Measurements from ENCODE around the gene DNASE2.

The DNASE2 gene

GRCh38 chr19:12885749-12886650, 4.8 kb upstream of the DNASE2 start:
- DNase-seq = no peak

DNA sequence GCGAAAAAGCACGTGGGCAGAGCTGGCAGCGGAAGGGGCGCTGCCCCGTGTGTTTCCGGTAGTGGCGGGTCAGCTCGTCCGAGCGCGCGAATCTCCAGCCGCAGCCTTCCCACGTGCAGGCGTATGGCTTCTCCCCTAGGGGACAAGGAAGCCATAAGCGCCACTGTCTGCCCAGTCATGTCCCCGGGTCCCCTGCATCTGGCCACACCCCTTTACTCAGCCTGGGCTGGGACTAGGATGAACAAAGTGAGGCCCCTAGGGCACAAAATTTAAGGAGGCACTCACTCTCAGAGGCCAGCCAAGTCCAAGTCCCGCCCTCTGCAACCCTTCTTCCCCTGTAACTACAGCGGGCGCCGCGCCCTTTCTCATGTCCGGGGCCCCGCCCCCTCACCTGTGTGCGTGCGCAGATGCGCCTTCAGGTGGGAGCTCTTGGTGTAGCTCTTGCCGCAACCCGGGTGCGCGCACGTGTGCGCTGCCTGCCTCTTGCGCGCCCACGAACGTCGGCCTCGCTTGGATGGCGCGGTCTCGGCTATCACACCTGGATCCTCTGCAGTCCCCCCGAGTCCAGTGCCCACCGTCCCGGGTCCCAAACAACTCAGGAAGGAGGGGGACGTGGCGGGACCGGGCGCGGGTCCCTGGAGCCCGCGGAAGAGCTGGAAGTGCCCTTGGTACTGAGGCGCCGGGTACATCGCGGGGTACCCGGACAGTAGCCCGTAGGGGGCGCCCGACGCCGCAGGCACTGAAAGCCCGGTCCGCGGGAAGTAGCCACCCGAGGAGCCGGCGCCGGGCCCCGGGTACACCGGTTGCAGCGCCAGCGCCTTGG, 3.9 kb upstream of the DNASE2 start:
- peak; percentile 59 for DNase-seq

- DNase-seq = no peak
Observed at GRCh38 chr19:12884627-12884925, 3.3 kb upstream of the DNASE2 start.

DNA sequence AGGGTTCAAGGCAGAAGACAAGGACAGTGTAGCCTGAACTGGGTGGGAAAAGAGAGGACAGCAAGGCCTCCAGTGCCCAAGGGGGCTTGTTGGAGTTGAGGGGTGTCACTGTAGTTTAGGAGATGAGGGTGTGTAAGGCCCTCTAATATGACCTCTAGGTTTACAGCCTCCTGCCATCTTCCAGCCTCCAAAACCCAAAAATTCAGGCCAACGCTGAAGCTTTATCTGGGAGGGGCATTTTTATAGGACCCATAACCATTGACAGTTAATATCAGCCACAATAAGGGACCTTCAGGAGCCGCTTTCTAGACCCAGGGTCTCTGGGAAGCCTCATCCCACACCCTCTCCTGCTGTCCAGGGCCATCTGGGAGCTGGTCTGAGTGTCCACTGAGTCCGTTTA, 3.0 kb upstream of the DNASE2 start:
- DNase-seq = no peak

- DNase-seq = no peak
Observed at GRCh38 chr19:12882589-12882988, 1.3 kb upstream of the DNASE2 start.

- no peak for DNase-seq
Observed at GRCh38 chr19:12880551-12881171, 588 bp downstream of the DNASE2 start.

- no peak for DNase-seq
Observed at GRCh38 chr19:12875086-12875485, 6.2 kb downstream of the DNASE2 start.

GRCh38 chr19:12873891-12874745, 7.1 kb downstream of the DNASE2 start:
- no peak for DNase-seq

DNA sequence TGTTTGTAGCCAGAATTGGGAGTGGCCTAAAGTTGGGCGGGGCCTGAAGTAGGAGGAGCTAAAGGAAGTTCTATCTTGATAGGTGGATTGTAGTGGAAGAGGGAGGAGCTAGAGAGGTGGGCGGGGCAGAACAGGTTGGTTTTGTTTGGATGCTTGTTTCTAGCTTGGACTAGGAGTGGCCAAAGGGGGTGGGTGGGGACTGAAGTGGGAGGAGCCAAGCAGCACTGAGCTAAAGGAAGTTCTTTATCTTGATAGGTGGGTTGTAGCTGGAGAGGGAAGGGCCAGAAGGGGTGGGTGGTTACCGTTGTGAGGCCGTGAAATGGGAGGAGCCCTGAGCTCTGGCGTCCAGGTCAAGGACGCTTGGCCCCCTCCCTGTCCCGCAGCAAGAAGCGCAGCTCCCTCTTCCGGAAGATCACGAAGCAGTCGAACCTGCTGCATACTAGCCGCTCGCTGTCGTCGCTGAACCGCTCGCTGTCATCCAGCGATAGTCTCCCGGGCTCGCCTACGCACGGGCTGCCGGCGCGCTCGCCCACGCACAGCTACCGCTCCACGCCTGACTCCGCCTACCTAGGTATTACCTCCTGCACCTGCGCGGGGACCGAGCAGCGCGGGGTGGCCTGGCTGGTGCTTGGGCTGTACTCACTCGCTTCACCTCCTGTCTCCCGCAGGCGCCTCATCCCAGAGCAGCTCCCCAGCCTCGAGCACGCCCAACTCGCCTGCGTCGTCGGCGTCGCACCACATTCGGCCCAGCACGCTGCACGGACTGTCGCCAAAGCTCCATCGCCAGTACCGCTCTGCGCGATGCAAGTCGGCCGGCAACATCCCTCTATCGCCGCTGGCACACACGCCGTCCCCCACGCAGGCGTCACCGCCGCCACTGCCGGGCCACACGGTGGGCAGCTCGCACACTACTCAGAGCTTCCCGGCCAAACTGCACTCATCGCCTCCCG, 8.0 kb downstream of the DNASE2 start:
- no peak for DNase-seq

DNA sequence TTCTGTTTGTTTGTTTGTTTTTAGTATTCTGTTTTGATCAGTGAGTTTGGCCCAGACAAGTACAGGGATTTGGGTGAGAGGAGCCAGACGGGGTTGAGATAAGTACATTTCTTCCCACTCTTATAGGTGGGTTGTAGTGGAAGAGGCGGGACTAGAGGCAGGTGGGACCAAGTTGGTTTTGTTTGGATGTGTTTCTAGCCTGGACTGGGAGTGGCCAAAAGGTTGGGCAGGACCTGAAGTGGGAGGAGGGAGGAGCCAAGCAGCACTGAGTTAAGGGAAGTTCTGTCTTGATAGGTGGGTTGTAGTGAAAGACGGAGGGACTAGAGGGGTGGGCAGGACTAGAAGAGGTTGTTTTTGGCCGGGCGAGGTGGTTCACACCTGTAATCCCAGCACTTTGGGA, 9.0 kb downstream of the DNASE2 start:
- no peak for DNase-seq

DNA sequence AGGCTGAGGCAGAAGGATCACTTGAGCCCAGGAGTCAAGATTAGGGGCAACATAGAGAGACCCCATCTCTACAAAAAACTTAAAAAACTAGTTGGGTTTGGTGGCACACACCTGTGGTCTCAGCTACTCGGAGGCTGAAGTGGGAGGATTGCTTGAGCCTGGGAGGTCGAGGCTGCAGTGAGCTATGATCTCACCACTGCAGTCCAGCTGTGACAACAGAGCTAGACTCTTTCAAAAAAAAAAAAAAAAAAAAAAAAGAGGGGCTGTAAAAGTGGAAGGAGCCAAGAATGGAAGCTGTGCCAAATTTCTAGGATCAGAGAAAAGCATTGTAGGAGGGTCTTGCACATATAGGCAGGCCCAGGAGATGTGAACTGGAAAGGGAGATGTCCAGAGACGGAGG, 9.6 kb downstream of the DNASE2 start:
- DNase-seq = no peak

DNA sequence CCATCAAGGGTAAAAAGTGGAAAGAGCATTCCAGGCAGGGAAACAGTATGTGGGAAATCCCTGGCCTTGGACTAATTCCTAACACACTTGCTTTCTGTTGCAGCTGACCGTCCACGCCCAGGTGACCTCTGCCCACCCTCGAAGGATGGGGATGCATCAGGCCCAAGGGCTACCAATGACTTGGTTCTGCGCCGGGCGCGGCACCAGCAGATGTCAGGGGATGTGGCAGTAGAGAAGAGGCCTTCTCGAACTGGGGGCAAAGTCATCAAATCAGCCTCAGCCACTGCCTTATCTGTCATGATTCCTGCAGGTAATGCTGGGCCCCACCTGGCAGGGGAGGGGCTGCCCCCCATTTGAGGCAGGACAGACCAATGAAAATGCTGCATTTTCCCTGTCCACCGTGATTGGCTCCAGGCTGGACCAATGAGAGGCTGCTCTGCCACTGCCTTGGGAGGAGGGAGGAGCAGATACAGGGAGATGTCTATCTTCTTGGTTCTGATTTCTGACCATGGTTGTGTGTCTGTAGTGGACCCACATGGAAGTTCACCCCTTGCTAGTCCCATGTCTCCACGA, 12.6 kb downstream of the DNASE2 start:
- no peak for DNase-seq

DNA sequence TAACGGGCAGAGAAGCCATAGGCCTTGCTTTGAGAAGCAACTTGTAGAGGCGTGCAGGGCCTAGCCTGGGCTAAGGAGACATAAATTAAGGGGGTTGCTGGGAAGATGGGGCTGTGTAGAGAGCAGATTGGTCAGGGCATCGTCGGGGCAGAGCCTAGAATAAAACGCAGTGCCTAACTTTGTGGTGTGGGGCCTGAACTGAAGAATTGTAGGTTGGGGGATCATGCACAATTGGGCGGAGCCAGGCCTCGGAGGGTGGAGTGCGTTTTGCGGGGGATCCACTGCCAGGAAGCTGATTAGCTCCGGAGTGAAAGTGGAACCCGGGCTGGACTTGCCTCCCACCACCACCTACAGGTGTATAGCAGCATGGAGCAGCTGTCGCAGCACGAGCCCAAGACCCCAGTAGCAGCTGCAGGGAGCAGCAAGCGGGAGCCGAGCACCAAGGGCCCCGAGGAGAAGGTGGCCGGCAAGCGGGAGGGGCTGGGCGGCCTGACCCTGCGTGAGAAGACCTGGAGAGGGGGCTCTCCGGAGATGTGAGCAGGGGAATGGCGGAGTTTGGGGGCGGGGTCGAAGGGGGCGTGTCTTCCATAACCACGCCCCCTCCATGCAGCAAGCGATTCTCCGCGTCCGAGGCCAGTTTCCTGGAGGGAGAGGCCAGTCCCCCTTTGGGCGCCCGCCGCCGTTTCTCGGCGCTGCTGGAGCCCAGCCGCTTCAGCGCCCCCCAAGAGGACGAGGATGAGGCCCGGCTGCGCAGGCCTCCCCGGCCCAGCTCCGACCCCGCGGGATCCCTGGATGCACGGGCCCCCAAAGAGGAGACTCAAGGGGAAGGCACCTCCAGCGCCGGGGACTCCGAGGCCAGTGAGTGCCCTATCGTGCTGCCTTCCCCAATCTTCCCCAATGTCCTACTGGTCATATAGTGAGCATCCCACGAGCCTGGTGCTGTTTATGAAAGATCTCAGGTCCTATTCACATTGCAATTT, 13.8 kb downstream of the DNASE2 start:
- peak; percentile 88 for DNase-seq

DNA sequence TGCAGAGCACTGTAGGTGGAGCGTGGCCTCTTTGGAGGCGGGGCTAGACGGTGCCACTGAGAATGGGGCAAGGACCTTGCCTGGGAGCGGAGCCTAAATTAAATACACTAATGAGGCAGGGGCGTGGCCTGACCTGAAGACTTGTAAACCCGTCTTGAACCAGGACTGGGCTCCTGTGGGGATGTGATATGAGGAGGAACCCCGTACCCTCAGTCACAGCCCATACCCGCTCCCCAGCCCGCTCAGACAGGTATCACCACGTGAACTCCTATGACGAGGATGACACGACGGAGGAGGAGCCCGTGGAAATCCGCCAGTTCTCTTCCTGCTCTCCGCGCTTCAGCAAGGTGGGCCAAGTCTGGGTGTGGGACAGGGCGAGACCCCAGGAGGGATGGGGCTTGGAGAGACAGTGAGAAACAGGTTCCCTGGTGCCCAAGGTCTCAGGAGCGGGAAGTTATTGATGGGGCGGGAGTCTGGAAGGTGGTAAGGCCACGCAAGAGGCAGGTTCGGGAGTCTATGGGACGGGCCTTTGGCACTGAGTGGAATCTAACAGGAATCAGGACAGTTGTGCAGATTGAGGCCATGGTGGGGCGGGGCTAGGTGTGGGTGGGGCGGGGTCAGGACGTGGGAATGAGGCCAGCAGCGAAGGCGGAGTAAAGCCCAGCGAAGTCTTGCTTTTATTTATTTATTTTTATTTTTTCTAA, 14.7 kb downstream of the DNASE2 start:
- DNase-seq = no peak

DNA sequence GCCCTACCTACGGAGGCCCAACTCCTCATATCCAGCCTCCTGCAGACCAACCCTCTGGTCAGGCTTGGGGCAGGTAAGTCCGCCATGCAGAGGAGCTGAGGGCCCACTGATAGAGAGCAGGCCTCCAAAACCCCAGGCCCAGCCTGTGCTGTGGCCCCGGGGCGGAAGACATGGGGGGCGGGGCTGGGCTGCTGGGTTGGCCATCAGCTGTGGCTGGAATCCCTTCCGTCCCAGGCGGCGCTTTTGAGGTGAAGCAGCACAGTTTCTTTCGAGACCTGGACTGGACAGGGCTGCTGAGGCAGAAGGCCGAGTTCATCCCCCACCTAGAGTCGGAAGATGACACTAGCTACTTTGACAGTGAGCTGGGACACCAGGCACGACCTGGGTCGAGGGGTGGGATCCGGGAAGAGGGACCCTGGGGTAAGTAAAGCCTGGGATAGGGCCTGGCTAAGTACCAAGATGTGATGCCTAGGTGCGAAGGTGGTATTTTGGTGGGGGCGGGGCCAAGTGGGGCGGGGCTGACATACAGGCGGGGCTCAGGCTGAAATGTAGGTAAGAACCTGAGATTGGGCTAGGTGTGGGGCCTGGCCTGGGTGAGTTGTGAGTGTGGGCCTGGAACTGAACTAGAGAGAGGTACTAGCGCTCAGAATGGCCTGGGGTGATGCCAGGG, 15.4 kb downstream of the DNASE2 start:
- no peak for DNase-seq

- DNase-seq = no peak
Observed at GRCh38 chr19:12864721-12865715, 16.2 kb downstream of the DNASE2 start.

DNA sequence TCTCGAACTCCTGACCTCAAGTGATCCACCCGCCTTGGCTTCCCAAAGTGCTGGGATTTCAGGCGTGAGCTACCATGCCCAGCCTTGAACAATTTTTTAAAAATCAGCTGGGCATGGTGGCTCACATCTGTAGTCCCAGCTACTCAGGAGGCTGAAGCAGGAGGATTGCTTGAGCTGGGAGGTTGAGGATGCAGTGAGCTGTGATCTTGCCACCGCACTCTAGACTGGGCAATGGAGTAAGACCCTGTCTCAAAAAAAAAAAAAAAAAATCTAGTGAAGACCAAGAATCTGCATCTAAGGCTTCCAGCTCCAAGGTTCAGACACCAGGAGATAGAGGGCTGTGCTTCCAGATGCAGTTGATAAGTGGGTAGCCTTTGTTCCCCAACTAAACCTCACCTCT, 17.1 kb downstream of the DNASE2 start:
- no peak for DNase-seq

Data from right forelimb (tissue), 1 donor.